Uterus (tissue), 4 donors: ENCODE data around the gene ZNF536. TPM values are rescaled to one million over a fixed set of nuclear protein-coding genes. Genes with fewer than 3 reads are reported as not detected.

Source experiments
- DNase-seq, 2 donors: peaks; one replicate each; pipeline ENCODE4 v3.0.0-alpha.2; 2019 to 2020
- H3K27ac ChIP-seq, 2 donors: fragments of 200-600 bp; sonication (generic); 1 replicate in 1 of 2; 2 replicates in 1 of 2; pipeline ENCODE4 v1.5.1; 2016 to 2018
- H3K27me3 ChIP-seq, 2 donors: fragments of 200-600 bp; sonication (generic); one replicate each; pipeline ENCODE4 v1.5.1; 2018 to 2019; ENCODE audit warnings: control low read depth in 1 of 2
- H3K36me3 ChIP-seq, 2 donors: fragments of 200-600 bp; sonication (generic); one replicate each; pipeline ENCODE4 v1.5.1; 2019; ENCODE audit warnings: control low read depth in 1 of 2
- H3K4me1 ChIP-seq, 2 donors: fragments of 200-600 bp; sonication (generic); one replicate each; pipeline ENCODE4 v1.5.1; 2018 to 2019; ENCODE audit warnings: control low read depth in 1 of 2
- H3K4me3 ChIP-seq, 2 donors: fragments of 200-600 bp; sonication (generic); 1 replicate in 1 of 2; 2 replicates in 1 of 2; pipeline ENCODE4 v1.5.1; 2018 to 2019; ENCODE audit warnings: mild to moderate bottlenecking in 1 of 2
- H3K9me3 ChIP-seq, 2 donors: fragments of 200-600 bp; sonication (generic); one replicate each; pipeline ENCODE4 v1.5.1; 2019; ENCODE audit warnings: control low read depth in 1 of 2
- CTCF ChIP-seq, 4 experiments: fragments of 200-600 bp in 2 of 4; fragments of 450-650 bp in 2 of 4; sonication (generic) in 2 of 4; IDR thresholded peaks; one replicate each; pipeline ENCODE4 v1.5.1; 2016 to 2019; ENCODE audit warnings: antibody characterized with exemption in 4 of 4, mild to moderate bottlenecking in 2 of 4, moderate library complexity in 1 of 4
- POLR2A ChIP-seq, 2 donors: fragments of 450-650 bp; IDR thresholded peaks; one replicate each; pipeline ENCODE4 v1.6.1; 2016; ENCODE audit warnings: antibody characterized with exemption in 2 of 2, mild to moderate bottlenecking in 1 of 2, moderate library complexity in 1 of 2
- intact Hi-C: fragments of 100-400 bp; cut with DNase I; formaldehyde crosslinking; loops from one replicate; pipeline ENCODE4 v1.15.1; 2023; ENCODE audit warnings: low total_unique reads
- total RNA-seq, 4 donors: library from RNA; depleted of rRNA in 3 of 4; stranded (reverse); fragments of >200 nt in 3 of 4; gene quantifications; one replicate each; pipeline versions ENCODE4 v1.1.0 to v1.2.4, GENCODE V29; 2014 to 2023
- donor health status: DM: yes; HTN: yes; CAD: no.

Gene ZNF536
- total RNA-seq, 4 donors from 2014 or later = 0.67 to 3.3 (median 2.8) TPM; not detected in 1

DNA sequence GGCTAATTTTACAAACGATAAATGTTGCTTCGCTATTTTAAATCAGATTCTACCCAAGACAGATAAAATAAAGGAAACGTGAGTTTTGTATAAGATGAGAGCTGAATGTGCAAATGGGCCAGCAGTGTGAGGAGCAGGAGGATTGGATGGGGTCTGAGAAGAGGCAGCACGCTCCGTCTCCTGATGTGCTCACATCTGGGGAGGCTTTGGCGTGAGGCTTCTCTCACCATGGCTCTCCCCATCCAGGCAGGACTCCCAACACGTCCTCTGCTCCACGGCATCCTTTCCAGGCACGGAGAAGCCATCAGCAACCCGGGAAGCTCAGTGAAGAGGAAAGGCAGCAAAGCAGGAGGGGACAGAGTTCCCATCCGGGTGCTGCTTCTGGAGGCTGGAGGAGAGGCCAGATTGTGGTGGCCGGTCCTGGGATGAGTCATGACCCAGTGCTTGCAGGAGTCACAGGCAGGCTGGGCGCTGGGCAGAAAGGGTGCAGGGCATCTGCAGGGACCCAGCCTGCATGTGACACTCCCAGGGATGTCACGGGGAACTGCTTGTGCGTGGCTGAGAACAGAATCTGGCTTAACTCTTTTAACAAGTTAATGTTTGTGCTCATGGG, 47.5 kb downstream of the ZNF536 start:
- intact Hi-C loops = no loop called here
- no peak for DNase-seq
- TF ChIP-seq POLR2A (IDR thresholded peaks at IDR 0.05) (no peak), CTCF (IDR thresholded peaks at IDR 0.05) (no peak)
- Histone ChIP-seq H3K27ac (no peak overlapping the region), H3K9me3 (no peaks in the 10 kb centered on the region), H3K36me3 (no peaks in the 10 kb centered on the region), H3K4me1 (no peaks in the 10 kb centered on the region), H3K27me3 (no peaks in the 10 kb centered on the region), H3K4me3 (no peak overlapping the region)

DNA sequence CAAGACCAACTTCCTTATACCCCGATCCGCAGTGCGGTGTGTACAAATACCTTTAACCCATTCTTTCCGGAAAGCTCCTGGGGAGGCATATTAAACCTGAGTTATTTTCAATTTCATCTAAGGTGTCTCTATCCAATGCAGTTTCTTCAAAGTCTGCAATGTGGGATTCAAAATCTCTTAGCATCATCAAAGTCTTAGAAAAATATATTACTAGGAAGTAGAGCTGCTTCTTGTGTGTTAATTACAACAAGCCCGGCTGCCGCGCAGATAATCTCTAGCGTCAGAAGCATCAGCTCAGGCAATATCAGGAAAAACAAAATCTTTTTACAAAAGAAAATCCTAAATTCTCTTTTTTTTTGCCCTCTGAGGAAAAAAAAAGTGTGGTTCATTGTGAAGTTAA, 48.1 kb downstream of the ZNF536 start:
- no peak overlapping the region for H3K4me3 ChIP-seq
- DNase-seq = no peak

DNA sequence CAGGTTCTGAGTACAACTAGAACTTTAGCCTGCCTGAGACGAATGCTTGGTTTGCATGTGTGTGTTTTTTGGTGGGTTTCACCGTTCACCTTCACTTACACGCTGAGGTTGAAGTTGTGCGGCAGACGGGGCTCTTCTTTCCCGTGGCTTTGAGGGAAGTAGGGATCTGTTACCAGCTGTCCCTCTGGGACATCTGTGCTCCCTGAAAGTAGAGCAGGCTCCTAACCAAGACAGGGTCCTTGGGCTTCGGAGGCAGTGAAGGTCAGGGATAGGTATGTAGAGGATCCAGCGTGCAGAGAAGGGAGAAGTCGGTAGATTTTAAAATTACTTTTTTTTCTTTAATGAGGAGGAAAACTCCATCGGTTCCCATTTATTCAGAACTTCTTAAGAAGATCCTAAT, 48.7 kb downstream of the ZNF536 start:
- Histone ChIP-seq H3K27ac (no peak overlapping the region), H3K36me3 (no peaks in the 10 kb centered on the region), H3K27me3 (no peaks in the 10 kb centered on the region), H3K4me1 (no peaks in the 10 kb centered on the region), H3K4me3 (no peak overlapping the region), H3K9me3 (no peaks in the 10 kb centered on the region)
- DNase-seq = no peak
- TF ChIP-seq POLR2A (IDR thresholded peaks at IDR 0.05) (no peak), CTCF (IDR thresholded peaks at IDR 0.05) (no peak)
- intact Hi-C loops = no loop called here

More for the DNA sequence above, 48.1 kb downstream of the ZNF536 start:
- TF ChIP-seq CTCF (IDR thresholded peaks at IDR 0.05) (no peak), POLR2A (IDR thresholded peaks at IDR 0.05) (no peak)
- no peaks in the 10 kb centered on the region for H3K4me1 ChIP-seq
- intact Hi-C loops = no loop called here
- H3K27me3 ChIP-seq = no peaks in the 10 kb centered on the region
- no peaks in the 10 kb centered on the region for H3K9me3 ChIP-seq
- H3K27ac ChIP-seq = no peak overlapping the region
- H3K36me3 ChIP-seq = no peaks in the 10 kb centered on the region

DNA sequence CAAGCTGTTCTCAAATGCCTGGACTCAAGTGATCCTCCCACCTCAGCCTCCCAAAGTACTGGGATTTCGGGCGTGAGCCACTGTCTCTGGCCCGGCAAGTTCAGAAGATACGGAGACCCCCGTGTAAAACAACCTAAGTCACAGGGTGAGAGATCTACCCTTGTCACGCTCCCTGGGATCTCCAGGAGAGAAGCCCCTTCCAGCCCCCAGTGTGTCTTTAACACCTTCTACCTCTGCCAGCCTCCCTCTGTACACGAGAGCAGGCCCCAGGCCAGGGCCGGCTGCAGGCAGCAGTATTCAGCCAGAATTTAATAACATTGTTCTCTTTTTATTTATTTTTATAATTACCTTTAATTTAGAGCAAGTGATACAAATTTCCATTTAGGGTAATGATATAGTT, 49.4 kb downstream of the ZNF536 start:
- H3K27ac ChIP-seq = no peak overlapping the region
- no peak for DNase-seq

GRCh38 chr19:30423481-30423880, 51.3 kb downstream of the ZNF536 start:
- no peak for DNase-seq
- Histone ChIP-seq H3K4me3 (no peak overlapping the region), H3K4me1 (no peaks in the 10 kb centered on the region), H3K9me3 (no peaks in the 10 kb centered on the region), H3K36me3 (no peaks in the 10 kb centered on the region), H3K27me3 (no peaks in the 10 kb centered on the region), H3K27ac (no peak overlapping the region)
- TF ChIP-seq POLR2A (IDR thresholded peaks at IDR 0.05) (no peak), CTCF (IDR thresholded peaks at IDR 0.05) (no peak)
- intact Hi-C loops = no loop called here

More for the DNA sequence above, 49.4 kb downstream of the ZNF536 start:
- H3K27me3 ChIP-seq = no peaks in the 10 kb centered on the region
- no peak overlapping the region for H3K4me3 ChIP-seq
- intact Hi-C loops = no loop called here
- no peaks in the 10 kb centered on the region for H3K4me1 ChIP-seq
- no peak for TF ChIP-seq CTCF (IDR thresholded peaks at IDR 0.05)
- TF ChIP-seq POLR2A (IDR thresholded peaks at IDR 0.05) = no peak
- no peaks in the 10 kb centered on the region for H3K36me3 ChIP-seq
- no peaks in the 10 kb centered on the region for H3K9me3 ChIP-seq
